B cell (primary cell): ENCODE data around the gene ATXN7. TPM values are rescaled to one million over a fixed set of nuclear protein-coding genes. Genes with fewer than 3 reads are reported as not detected.
A peak's percentile ranks its signal among the peaks of the same experiment; 100 is the strongest.

Source experiments
- ATAC-seq: fragments of 200-7000 bp; cut with Tn5 transposase; one replicate; pipeline ENCODE4 v1.10.0; 2021; ENCODE audit warnings: low read depth, mild to moderate bottlenecking, moderate number of reproducible peaks, moderate library complexity
- CTCF ChIA-PET: fragments of 350-600 bp; sonication (Branson Sonifier 250); formaldehyde crosslinking; loops from one replicate; lab custom pipeline; 2021; ENCODE audit warnings: antibody characterized with exemption, inconsistent platforms; lab: Charles Lee
- POLR2A ChIA-PET: fragments of 350-600 bp; sonication (Branson Sonifier 250); formaldehyde crosslinking; loops from one replicate; lab custom pipeline; 2021; ENCODE audit warnings: antibody characterized with exemption; lab: Charles Lee
- DNase-seq: peaks from one replicate; pipeline ENCODE4 v3.0.0; 2013
- H2AFZ ChIP-seq: 2 replicates; pipeline ENCODE4 v1.6.1; 2012; ENCODE audit warnings: mild to moderate bottlenecking, low read depth, low read length; ENCODE audit not compliant: insufficient read depth, poor library complexity, severe bottlenecking
- H3K27ac ChIP-seq, 2 donors: 1 replicate in 1 of 2; 2 replicates in 1 of 2; pipeline ENCODE4 v1.5.1; 2012 to 2013; ENCODE audit warnings: low read length in 2 of 2, mild to moderate bottlenecking in 2 of 2, moderate library complexity in 1 of 2
- H3K27me3 ChIP-seq, 4 experiments: fragments of 200-600 bp in 1 of 4; sonication (generic) in 1 of 4; replicated peaks in 1 of 4; 1 replicate in 2 of 4; 2 replicates in 2 of 4; pipeline versions ENCODE4 v1.6.1 to v1.7.0; 2013 to 2016; ENCODE audit warnings: low read length in 3 of 4, mild to moderate bottlenecking in 2 of 4, mixed read lengths in 1 of 4, moderate library complexity in 1 of 4; ENCODE audit not compliant: insufficient read depth in 4 of 4, control insufficient read depth in 3 of 4; ENCODE audit errors: control extremely low read depth in 1 of 4
- H3K36me3 ChIP-seq, 2 experiments: replicated peaks in 1 of 2; 1 replicate in 1 of 2; 2 replicates in 1 of 2; pipeline versions ENCODE4 v1.6.1 to v1.7.1; 2013; ENCODE audit warnings: low read length in 1 of 2; ENCODE audit not compliant: insufficient read depth in 2 of 2, control insufficient read depth in 1 of 2; ENCODE audit errors: control extremely low read depth in 1 of 2, extremely low read depth in 1 of 2
- H3K4me1 ChIP-seq, 2 donors: fragments of 200-600 bp in 1 of 2; sonication (generic) in 1 of 2; 1 replicate in 1 of 2; 2 replicates in 1 of 2; pipeline versions ENCODE4 v1.5.1 to v1.6.1; 2013 to 2017; ENCODE audit warnings: low read length in 2 of 2; ENCODE audit not compliant: control insufficient read depth in 2 of 2, insufficient read depth in 2 of 2
- H3K4me2 ChIP-seq: replicated peaks from 2 replicates; pipeline ENCODE3; 2012; ENCODE audit warnings: mild to moderate bottlenecking, low read depth, low read length; ENCODE audit not compliant: poor library complexity, severe bottlenecking
- H3K4me3 ChIP-seq, 5 experiments: fragments of 200-600 bp in 1 of 5; sonication (generic) in 1 of 5; 1 replicate in 3 of 5; 2 replicates in 2 of 5; pipeline versions ENCODE4 v1.5.1 to v1.7.0; 2011 to 2016; ENCODE audit warnings: low read length in 4 of 5, mild to moderate bottlenecking in 4 of 5, low read depth in 2 of 5, control low read depth in 1 of 5, moderate library complexity in 1 of 5; ENCODE audit not compliant: insufficient read depth in 1 of 5; ENCODE audit errors: control extremely low read depth in 1 of 5, extremely low read depth in 1 of 5
- H3K79me2 ChIP-seq: fragments of 200-600 bp; sonication (generic); one replicate; pipeline ENCODE4 v1.6.0; 2016; ENCODE audit warnings: low read length; ENCODE audit not compliant: control insufficient read depth, insufficient read depth
- H3K9ac ChIP-seq: fragments of 200-600 bp; sonication (generic); 2 replicates; pipeline ENCODE4 v1.6.1; 2017; ENCODE audit warnings: mild to moderate bottlenecking, low read length, moderate library complexity
- H3K9me3 ChIP-seq, 3 donors: one replicate each; pipeline versions ENCODE4 v1.6.1 to v1.7.1; 2013; ENCODE audit warnings: low read length in 2 of 3; ENCODE audit not compliant: control insufficient read depth in 2 of 3, insufficient read depth in 1 of 3; ENCODE audit errors: control extremely low read depth in 1 of 3
- H4K20me1 ChIP-seq: 2 replicates; pipeline ENCODE4 v1.6.0; 2012; ENCODE audit warnings: mild to moderate bottlenecking, low read length; ENCODE audit not compliant: insufficient read depth, control insufficient read depth, poor library complexity, severe bottlenecking
- H3K27ac Mint-ChIP-seq: one replicate; pipeline ENCODE4 v1.8.0; 2021; ENCODE audit warnings: mixed read lengths
- H3K27me3 Mint-ChIP-seq: one replicate; pipeline ENCODE4 v1.8.0; 2021; ENCODE audit warnings: mixed read lengths
- H3K4me1 Mint-ChIP-seq: one replicate; pipeline ENCODE4 v1.8.0; 2021; ENCODE audit warnings: mixed read lengths
- H3K4me3 Mint-ChIP-seq: one replicate; pipeline ENCODE4 v1.8.0; 2021; ENCODE audit warnings: mixed read lengths
- H3K9me3 Mint-ChIP-seq: one replicate; pipeline ENCODE4 v1.8.0; 2022; ENCODE audit warnings: mixed read lengths; ENCODE audit not compliant: insufficient read depth
- EZH2 ChIP-seq: IDR thresholded peaks from 2 replicates; pipeline ENCODE4 v1.6.1; 2012; ENCODE audit warnings: borderline replicate concordance, low read depth, mild to moderate bottlenecking, moderate library complexity, low read length; ENCODE audit not compliant: insufficient read depth, poor library complexity, severe bottlenecking
- WGBS: methylation state at CpG from one replicate; pipeline ENCODE4 v1.1.5; 2013; ENCODE audit warnings: missing lambda C conversion rate; ENCODE audit not compliant: insufficient coverage; 5-methylcytosine and 5-hydroxymethylcytosine counted together
- intact Hi-C: fragments of 100-400 bp; cut with micrococcal nuclease; formaldehyde crosslinking; loops from one replicate; pipeline ENCODE4 v1.10.0; 2022
- polyA plus RNA-seq: library from polyadenylated mRNA; depleted of rRNA; stranded (reverse); fragments of >200 nt; gene quantifications from 2 replicates; pipeline ENCODE4 v1.2.3, GENCODE V29; 2012
- total RNA-seq, 2 donors: library from RNA; stranded (reverse); fragments of 120-200 nt in 1 of 2; gene quantifications; 1 replicate in 1 of 2; 2 replicates in 1 of 2; pipeline versions ENCODE4 v1.2.3 to v1.2.4, GENCODE V29; 2013 to 2022
- TF ChIP-seq, protein P1 (sequence below): fragments of 200-600 bp; IDR thresholded peaks from one replicate; pipeline ENCODE4 v1.8.0; 2022; ENCODE audit warnings: antibody characterized with exemption, mild to moderate bottlenecking

The ATXN7 gene
- total and polyA plus RNA-seq, 2 donors (not counting 1 experiment from before 2014, with no cell fraction given) = 18.1 to 74.3 TPM

DNA sequence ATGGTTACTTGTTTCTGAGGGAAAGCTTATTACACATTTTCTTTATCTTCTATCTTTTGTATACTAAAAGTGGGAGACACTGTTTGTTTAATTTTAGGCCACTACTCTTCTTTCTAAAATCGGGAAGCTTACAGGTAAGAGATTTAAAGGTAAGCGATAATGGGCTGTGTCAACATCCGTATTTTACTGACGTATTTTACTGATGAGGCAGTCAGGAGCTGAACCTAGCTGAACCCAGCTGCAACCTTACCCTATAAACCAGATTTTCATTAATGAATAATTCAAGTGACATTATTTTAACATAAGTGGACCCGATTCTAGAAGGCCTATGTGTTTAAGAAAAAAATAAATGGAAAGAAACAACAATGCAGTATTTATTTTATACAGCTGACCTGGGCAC is 146.5 kb downstream of the ATXN7 start:
- Histone ChIP-seq H3K9ac (no peak overlapping the region), H2AFZ (no peak overlapping the region), H3K9me3 (no peaks in the 10 kb centered on the region), H3K27ac (no peak overlapping the region), H3K4me1 (no peaks in the 10 kb centered on the region), H3K36me3 (peaks cover 11 to 90% of the 10 kb centered on the region in 2 experiments), H3K4me3 (no peak overlapping the region), H3K79me2 (peaks cover 7% of the 10 kb centered on the region), H3K4me2 (no peak overlapping the region), H3K27me3 (no peaks in the 10 kb centered on the region), H4K20me1 (no peaks in the 10 kb centered on the region)
- no peak for DNase-seq
- ChIA-PET CTCF (interaction anchor here (1.1 to 1.9 kb wide), 4 partner anchors 13 to 72 kb away, joined by 3 to 8 read pairs (median 4); partner anchors contain the start of gene PSMD6), POLR2A (no interaction called here)
- TF ChIP-seq, protein P1, sequence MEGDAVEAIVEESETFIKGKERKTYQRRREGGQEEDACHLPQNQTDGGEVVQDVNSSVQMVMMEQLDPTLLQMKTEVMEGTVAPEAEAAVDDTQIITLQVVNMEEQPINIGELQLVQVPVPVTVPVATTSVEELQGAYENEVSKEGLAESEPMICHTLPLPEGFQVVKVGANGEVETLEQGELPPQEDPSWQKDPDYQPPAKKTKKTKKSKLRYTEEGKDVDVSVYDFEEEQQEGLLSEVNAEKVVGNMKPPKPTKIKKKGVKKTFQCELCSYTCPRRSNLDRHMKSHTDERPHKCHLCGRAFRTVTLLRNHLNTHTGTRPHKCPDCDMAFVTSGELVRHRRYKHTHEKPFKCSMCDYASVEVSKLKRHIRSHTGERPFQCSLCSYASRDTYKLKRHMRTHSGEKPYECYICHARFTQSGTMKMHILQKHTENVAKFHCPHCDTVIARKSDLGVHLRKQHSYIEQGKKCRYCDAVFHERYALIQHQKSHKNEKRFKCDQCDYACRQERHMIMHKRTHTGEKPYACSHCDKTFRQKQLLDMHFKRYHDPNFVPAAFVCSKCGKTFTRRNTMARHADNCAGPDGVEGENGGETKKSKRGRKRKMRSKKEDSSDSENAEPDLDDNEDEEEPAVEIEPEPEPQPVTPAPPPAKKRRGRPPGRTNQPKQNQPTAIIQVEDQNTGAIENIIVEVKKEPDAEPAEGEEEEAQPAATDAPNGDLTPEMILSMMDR = no peak
- Mint-ChIP-seq H3K9me3 (no peaks in the 10 kb centered on the region), H3K4me3 (no peak overlapping the region), H3K4me1 (no peaks in the 10 kb centered on the region), H3K27me3 (no peaks in the 10 kb centered on the region), H3K27ac (no peak overlapping the region)
- no peak for ATAC-seq
- no CpG with 5 or more reads among the region's 5 CpGs for WGBS
- intact Hi-C loops = no loop called here

- H3K4me3 ChIP-seq = no peak overlapping the region
- TF ChIP-seq, protein P1 = no peak
- no peak for TF ChIP-seq EZH2
- H3K27me3 ChIP-seq = no peaks in the 10 kb centered on the region
- no peaks in the 10 kb centered on the region for H3K9me3 ChIP-seq
- no peak overlapping the region for H3K9ac ChIP-seq
- 94% methylated on average over 5 of the region's 5 CpGs for WGBS
- ATAC-seq (no peak), DNase-seq (no peak)
- no peaks in the 10 kb centered on the region for H4K20me1 ChIP-seq
- ChIA-PET POLR2A (no interaction called here), CTCF (interaction anchor here (1.9 kb wide), 1 partner anchor 17 kb away, joined by 8 read pairs; no protein-coding TSS in a partner anchor)
- Mint-ChIP-seq H3K9me3 (no peaks in the 10 kb centered on the region), H3K27me3 (no peaks in the 10 kb centered on the region), H3K4me1 (no peaks in the 10 kb centered on the region), H3K4me3 (no peak overlapping the region), H3K27ac (peak overlapping the region; percentile 17)
- H3K27ac ChIP-seq = no peak overlapping the region
- H3K36me3 ChIP-seq = peaks cover 11 to 81% of the 10 kb centered on the region in 2 experiments
- no peak overlapping the region for H3K4me2 ChIP-seq
- peaks cover 7% of the 10 kb centered on the region for H3K79me2 ChIP-seq
- intact Hi-C loops = no loop called here
- H3K4me1 ChIP-seq = no peaks in the 10 kb centered on the region
- no peak overlapping the region for H2AFZ ChIP-seq
Measured at GRCh38 chr3:64011685-64012084, 148.0 kb downstream of the ATXN7 start.
